ENCODE data around the gene CXXC1. TPM values are rescaled to one million over a fixed set of nuclear protein-coding genes. Genes with fewer than 3 reads are reported as not detected.

The CXXC1 gene
- total and polyA plus RNA-seq, 2 of the 8 experiments (the other 6 are each of a cell fraction or from before 2014, with no cell fraction given): 73.3 to 136 TPM

- H3K27me3 ChIP-seq (replicated peaks in 1 of 4; ENCODE audit: control insufficient read depth in 3 of 4, extremely low read depth in 1 of 4, insufficient read depth in 3 of 4, low read length in 3 of 4): no peaks in the 10 kb centered on the region
- no peak for TF ChIP-seq RFX5 (IDR thresholded peaks at IDR 0.05; ENCODE audit: borderline replicate concordance, low read depth, low read length)
- TF ChIP-seq, protein P1, sequence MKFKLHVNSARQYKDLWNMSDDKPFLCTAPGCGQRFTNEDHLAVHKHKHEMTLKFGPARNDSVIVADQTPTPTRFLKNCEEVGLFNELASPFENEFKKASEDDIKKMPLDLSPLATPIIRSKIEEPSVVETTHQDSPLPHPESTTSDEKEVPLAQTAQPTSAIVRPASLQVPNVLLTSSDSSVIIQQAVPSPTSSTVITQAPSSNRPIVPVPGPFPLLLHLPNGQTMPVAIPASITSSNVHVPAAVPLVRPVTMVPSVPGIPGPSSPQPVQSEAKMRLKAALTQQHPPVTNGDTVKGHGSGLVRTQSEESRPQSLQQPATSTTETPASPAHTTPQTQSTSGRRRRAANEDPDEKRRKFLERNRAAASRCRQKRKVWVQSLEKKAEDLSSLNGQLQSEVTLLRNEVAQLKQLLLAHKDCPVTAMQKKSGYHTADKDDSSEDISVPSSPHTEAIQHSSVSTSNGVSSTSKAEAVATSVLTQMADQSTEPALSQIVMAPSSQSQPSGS (IDR thresholded peaks at IDR 0.05; ENCODE audit: low read length): no peak
- TF ChIP-seq CBX5 (IDR thresholded peaks at IDR 0.05; ENCODE audit: low read depth, low read length): no peak
- no peak for TF ChIP-seq MAFK (IDR thresholded peaks at IDR 0.05; ENCODE audit: low read depth, low read length)
Measured at GRCh38 chr18:50273203-50274043, 14.1 kb downstream of the CXXC1 start.

More at GRCh38 chr18:50273203-50274043, 14.1 kb downstream of the CXXC1 start:
- no peaks in the 10 kb centered on the region for H3K4me1 ChIP-seq (replicated peaks in 1 of 4; ENCODE audit: control insufficient read depth in 3 of 4, insufficient read depth in 4 of 4, low read length in 3 of 4)
- POLR2A ChIA-PET (ENCODE audit: partially characterized antibody): no interaction called here
- H2BK20ac ChIP-seq (ENCODE audit: low read length): no peak overlapping the region
- H2BK12ac ChIP-seq (ENCODE audit: low read depth, low read length): no peak overlapping the region
- CTCF ChIA-PET (ENCODE audit: partially characterized antibody): interaction anchor here (0.6 to 1.4 kb wide), 4 partner anchors 54 to 84 kb away, joined by 3 to 6 read pairs (median 4); no protein-coding TSS in a partner anchor
- no peak overlapping the region for H2BK120ac ChIP-seq (replicated peaks; ENCODE audit: low read depth, low read length)
- H4K91ac ChIP-seq (replicated peaks; ENCODE audit: insufficient read length, low read length): no peak overlapping the region
- H3K36me3 ChIP-seq (ENCODE audit: control insufficient read depth in 2 of 4, insufficient read depth in 4 of 4, low read length in 3 of 4): peaks cover 27 to 64% (median 48%) of the 10 kb centered on the region in 4 experiments
- H4K8ac ChIP-seq (ENCODE audit: extremely low read depth, insufficient read depth, low read length): no peak overlapping the region
- H3K79me2 ChIP-seq (ENCODE audit: control insufficient read depth in 1 of 2, insufficient read depth in 2 of 2, low read length in 2 of 2): no peaks in the 10 kb centered on the region
- no peak overlapping the region for H3K23ac ChIP-seq (ENCODE audit: insufficient read length)
- no peak overlapping the region for H3K9ac ChIP-seq (replicated peaks in 1 of 4; ENCODE audit: extremely low read depth in 1 of 4, low read depth in 3 of 4, low read length in 3 of 4)
- no peak overlapping the region for H3K56ac ChIP-seq (replicated peaks; ENCODE audit: insufficient read length, low read depth, low read length)
- peaks cover 3 to 15% of the 10 kb centered on the region in 2 experiments for H4K20me1 ChIP-seq (replicated peaks in 1 of 2; ENCODE audit: control insufficient read depth in 1 of 2, insufficient read depth in 2 of 2, low read length in 2 of 2)
- H2BK15ac ChIP-seq (ENCODE audit: low read length): no peak overlapping the region
- no peak overlapping the region for H3K4me2 ChIP-seq (ENCODE audit: insufficient read depth in 1 of 2, low read depth in 2 of 2, low read length in 2 of 2)
- no peak overlapping the region for H3K14ac ChIP-seq (ENCODE audit: insufficient read length)
- H3K27ac ChIP-seq (ENCODE audit: low read depth, low read length): no peak overlapping the region
- DNase-seq (ENCODE audit: low read depth in 1 of 2, low spot score in 2 of 2) (no peak), FAIRE-seq (no peak)
- no peak overlapping the region; the same call in 1 of the 2 replicates for H2BK5ac ChIP-seq (ENCODE audit: low read depth, low read length)
- H3K4me3 ChIP-seq (ENCODE audit: extremely low read depth in 1 of 4, insufficient read depth in 2 of 4, low read depth in 3 of 4, low read length in 4 of 4): no peak overlapping the region
- H4K5ac ChIP-seq (ENCODE audit: insufficient read length, low read depth, low read length): no peak overlapping the region
- H3K18ac ChIP-seq (ENCODE audit: extremely low read depth, low read length): no peak overlapping the region
- no peak overlapping the region for H2AK5ac ChIP-seq (ENCODE audit: low read depth, low read length)
- WGBS, 2 experiments (ENCODE audit: extremely low coverage in 1 of 2, insufficient coverage in 1 of 2, insufficient read length in 1 of 2, insufficient replicate concordance in 2 of 2, low coverage in 1 of 2, low lambda C conversion rate in 2 of 2, missing lambda C conversion rate in 1 of 2): 91% methylated on average over 23 of the region's 23 CpGs; no CpG with 5 or more reads in 1 of the 2 experiments
- H2AFZ ChIP-seq (ENCODE audit: low read length): no peak overlapping the region
- H3K4ac ChIP-seq (replicated peaks; ENCODE audit: insufficient read length, low read depth, low read length): no peak overlapping the region
- H3K79me1 ChIP-seq (ENCODE audit: low read depth, low read length): no peaks in the 10 kb centered on the region
- H3K9me3 ChIP-seq (ENCODE audit: insufficient read depth in 2 of 2, low read depth in 1 of 2, low read length in 1 of 2): no peaks in the 10 kb centered on the region; a peak in 1 of 4 replicates
- no peaks in the 10 kb centered on the region; the same call in 1 of the 2 replicates for H3K23me2 ChIP-seq (ENCODE audit: low read depth, low read length)

Measured in H1 (cell line).